GM18508 (cell line): Measurements from ENCODE around the gene LYL1.

Source experiments
- ATAC-seq: cut with Tn5 transposase; IDR thresholded peaks from one replicate; pipeline ENCODE4 v1.9.1; 2021; ENCODE audit warnings: moderate number of reproducible peaks; ENCODE audit not compliant: insufficient read depth, unreplicated experiment

The LYL1 gene

GRCh38 chr19:13094771-13095392 lies 7.8 kb downstream of the LYL1 start:
- no peak for ATAC-seq

GRCh38 chr19:13094106-13094504 lies 8.6 kb downstream of the LYL1 start:
- ATAC-seq: no peak

DNA sequence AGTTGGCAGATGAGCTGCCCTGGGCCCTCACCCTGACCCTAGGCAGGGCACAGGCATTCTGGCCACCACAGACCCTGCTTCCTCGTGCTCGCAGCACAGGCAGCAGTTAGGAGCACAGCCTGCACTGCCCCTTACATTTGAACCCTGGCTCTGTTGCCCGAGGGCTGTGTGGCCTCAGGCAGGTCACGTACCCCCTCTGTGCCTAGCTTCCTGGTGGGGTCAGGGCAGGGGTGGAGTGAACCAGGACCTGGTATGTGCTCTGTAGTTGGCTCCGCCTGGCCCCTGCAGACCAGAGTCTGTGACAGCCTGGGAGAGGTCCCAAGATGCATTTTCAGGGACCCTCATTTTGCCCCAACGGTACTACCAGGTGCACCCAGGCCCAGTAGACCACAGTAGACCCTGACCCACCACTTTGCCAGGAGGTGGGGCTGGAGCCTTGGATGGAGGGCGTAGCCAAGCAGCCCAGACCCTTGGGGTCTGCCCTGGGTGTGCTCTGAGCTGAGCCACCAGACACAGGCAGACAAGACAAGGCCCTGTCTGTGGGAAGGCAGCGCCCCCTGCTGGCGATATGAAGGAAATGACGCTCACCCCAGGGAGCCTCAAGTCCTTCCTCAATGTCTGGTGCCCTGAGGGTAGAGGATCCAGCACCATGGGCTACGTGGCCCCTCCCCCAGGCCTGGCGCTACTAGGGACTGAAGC lies 9.1 kb downstream of the LYL1 start:
- ATAC-seq: no peak

GRCh38 chr19:13092606-13093235 lies 9.9 kb downstream of the LYL1 start:
- ATAC-seq: no peak

- no peak for ATAC-seq
Observed at GRCh38 chr19:13092158-13092543, 10.5 kb downstream of the LYL1 start.

GRCh38 chr19:13091400-13092157 lies 11.1 kb downstream of the LYL1 start:
- no peak for ATAC-seq

GRCh38 chr19:13090511-13091231 lies 12.0 kb downstream of the LYL1 start:
- ATAC-seq: no peak

DNA sequence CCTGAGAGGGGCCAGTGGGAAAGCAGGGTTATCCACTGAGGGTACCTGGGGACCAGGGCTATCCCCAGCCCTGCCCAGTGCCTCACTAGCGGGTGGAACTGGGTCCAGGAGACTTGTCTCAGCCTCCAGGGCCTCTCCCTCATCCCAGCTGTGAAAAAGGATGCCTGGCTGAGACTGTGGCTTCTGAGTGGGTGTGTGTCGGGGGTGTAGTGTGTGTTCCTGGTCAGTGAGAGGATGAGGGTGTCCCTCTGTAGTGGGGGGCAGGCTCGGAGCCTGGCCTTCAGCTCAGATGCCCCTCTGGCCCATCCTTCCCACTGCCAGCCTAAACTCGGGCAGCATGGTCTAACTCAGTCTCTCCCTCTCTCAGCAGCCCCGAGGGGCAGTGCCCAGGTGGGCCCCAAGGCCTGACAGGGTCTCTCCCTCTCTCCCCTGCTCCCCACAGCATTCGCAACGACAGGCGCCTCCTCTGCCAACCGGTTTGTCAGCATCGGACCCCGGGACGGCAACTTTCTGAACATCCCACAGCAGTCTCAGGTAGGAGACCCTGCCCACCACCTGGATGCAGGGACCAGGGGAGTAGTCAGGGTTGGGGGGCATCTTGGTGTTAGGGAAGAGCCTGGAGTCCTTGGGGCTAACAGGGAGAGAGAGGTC lies 12.7 kb downstream of the LYL1 start:
- ATAC-seq: no peak

- ATAC-seq: no peak
Observed at GRCh38 chr19:13089139-13089856, 13.4 kb downstream of the LYL1 start.

- no peak for ATAC-seq
Observed at GRCh38 chr19:13087795-13088537, 14.7 kb downstream of the LYL1 start.

DNA sequence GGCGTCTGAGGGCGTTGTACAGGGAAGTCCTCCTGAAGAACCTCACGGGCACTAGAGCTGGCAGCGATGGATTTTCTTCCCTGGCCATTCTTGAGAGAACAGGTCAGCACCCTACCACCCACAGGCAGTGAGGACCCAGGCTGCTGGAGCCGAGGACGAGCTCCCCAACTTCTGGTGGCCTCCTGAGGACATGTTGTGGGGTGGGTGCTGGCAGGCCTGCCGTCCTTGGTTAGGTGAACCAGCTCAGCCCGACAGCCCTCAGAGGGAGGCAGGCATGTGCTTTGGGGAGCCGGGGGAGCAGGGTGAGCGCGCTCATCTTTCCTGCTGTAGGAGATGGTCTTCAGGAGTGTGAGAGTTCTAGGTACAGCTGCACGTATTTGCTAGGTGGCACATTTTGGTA lies 15.4 kb downstream of the LYL1 start:
- no peak for ATAC-seq

- ATAC-seq: no peak
Observed at GRCh38 chr19:13086341-13086740, 16.3 kb downstream of the LYL1 start.

- ATAC-seq: no peak
Observed at GRCh38 chr19:13085666-13086065, 17.0 kb downstream of the LYL1 start.

- ATAC-seq: no peak
Observed at GRCh38 chr19:13083627-13084026, 19.0 kb downstream of the LYL1 start.

DNA sequence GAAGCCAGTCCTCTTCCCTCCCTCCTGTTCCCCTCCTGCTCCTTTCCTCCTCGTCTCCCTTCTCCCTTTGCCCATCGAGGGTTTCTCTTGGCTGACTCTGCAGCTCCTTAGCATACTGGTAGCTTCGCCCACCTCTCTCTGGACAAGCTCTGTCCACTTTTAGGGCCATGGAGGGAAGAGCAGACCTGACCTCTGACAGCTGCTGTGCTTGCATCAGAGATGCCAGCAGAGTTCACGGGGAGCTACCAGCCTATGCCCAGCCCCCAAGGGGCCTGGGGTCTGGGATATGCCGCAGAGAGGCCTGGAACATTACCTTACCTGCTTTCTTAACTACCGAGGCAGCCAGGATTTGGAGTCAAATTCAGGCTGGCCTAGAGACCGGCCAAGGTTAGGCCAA lies 19.7 kb downstream of the LYL1 start:
- no peak for ATAC-seq

GRCh38 chr19:13082192-13083007 lies 20.3 kb downstream of the LYL1 start:
- ATAC-seq: no peak

GRCh38 chr19:13079542-13079986 lies 23.1 kb downstream of the LYL1 start:
- no peak for ATAC-seq
